Trophoblast cell (in vitro differentiated cells and primary cell): Measurements from ENCODE around the gene FHOD3.

ENCODE experiments used
- DNase-seq, 2 donors: peaks; one replicate each; pipeline ENCODE4 v3.0.0-alpha.2; 2016
- H2AFZ ChIP-seq: 2 replicates; pipeline ENCODE4 v1.6.1; 2013; ENCODE audit warnings: low read length, moderate library complexity, mild to moderate bottlenecking; ENCODE audit not compliant: insufficient read depth, poor library complexity
- H2AK5ac ChIP-seq: 2 replicates; pipeline ENCODE4 v1.6.1; 2013; ENCODE audit warnings: mild to moderate bottlenecking, low read length
- H2BK120ac ChIP-seq: 2 replicates; pipeline ENCODE4 v1.6.1; 2013; ENCODE audit warnings: low read length, mild to moderate bottlenecking, moderate library complexity; ENCODE audit not compliant: insufficient read depth, poor library complexity
- H2BK12ac ChIP-seq: 2 replicates; pipeline ENCODE4 v1.6.1; 2013; ENCODE audit warnings: mild to moderate bottlenecking, low read length, moderate library complexity
- H2BK5ac ChIP-seq: 2 replicates; pipeline ENCODE4 v1.6.1; 2013; ENCODE audit warnings: low read length, low read depth, moderate library complexity, mild to moderate bottlenecking; ENCODE audit not compliant: poor library complexity
- H3K14ac ChIP-seq: 2 replicates; pipeline ENCODE4 v1.6.1; 2013; ENCODE audit warnings: mild to moderate bottlenecking, low read length
- H3K18ac ChIP-seq: 2 replicates; pipeline ENCODE4 v1.6.1; 2013; ENCODE audit warnings: mild to moderate bottlenecking, low read length
- H3K23ac ChIP-seq: 2 replicates; pipeline ENCODE4 v1.6.1; 2013; ENCODE audit warnings: low read length
- H3K27ac ChIP-seq: 2 replicates; pipeline ENCODE4 v1.5.1; 2013; ENCODE audit warnings: low read depth, mild to moderate bottlenecking, inconsistent platforms, low read length, moderate library complexity
- H3K27me3 ChIP-seq: 2 replicates; pipeline ENCODE4 v1.6.1; 2013; ENCODE audit warnings: inconsistent platforms, mild to moderate bottlenecking, low read length, moderate library complexity; ENCODE audit not compliant: insufficient read depth
- H3K36me3 ChIP-seq, 2 experiments: 1 replicate in 1 of 2; 2 replicates in 1 of 2; pipeline ENCODE4 v1.6.1; 2013; ENCODE audit warnings: low read length in 2 of 2, mild to moderate bottlenecking in 2 of 2, moderate library complexity in 1 of 2; ENCODE audit not compliant: insufficient read depth in 2 of 2, control insufficient read depth in 1 of 2
- H3K4ac ChIP-seq: 2 replicates; pipeline ENCODE4 v1.6.1; 2013; ENCODE audit warnings: low read depth, mild to moderate bottlenecking, low read length, moderate library complexity
- H3K4me1 ChIP-seq, 2 experiments: 1 replicate in 1 of 2; 2 replicates in 1 of 2; pipeline ENCODE4 v1.6.1; 2013; ENCODE audit warnings: low read length in 2 of 2, mild to moderate bottlenecking in 2 of 2, moderate library complexity in 1 of 2; ENCODE audit not compliant: insufficient read depth in 2 of 2, control insufficient read depth in 1 of 2
- H3K4me2 ChIP-seq: 2 replicates; pipeline ENCODE4 v1.6.1; 2013; ENCODE audit warnings: inconsistent platforms, mild to moderate bottlenecking, low read length, moderate library complexity
- H3K4me3 ChIP-seq: 2 replicates; pipeline ENCODE4 v1.5.1; 2013; ENCODE audit warnings: mild to moderate bottlenecking, low read depth, low read length, inconsistent platforms
- H3K79me1 ChIP-seq: one replicate; pipeline ENCODE4 v1.6.1; 2013; ENCODE audit warnings: low read length
- H3K79me2 ChIP-seq: 2 replicates; pipeline ENCODE4 v1.6.1; 2013; ENCODE audit warnings: low read length, mild to moderate bottlenecking; ENCODE audit not compliant: control insufficient read depth, insufficient read depth, poor library complexity
- H3K9ac ChIP-seq: 2 replicates; pipeline ENCODE4 v1.6.1; 2013; ENCODE audit warnings: mild to moderate bottlenecking, low read length
- H3K9me3 ChIP-seq: 2 replicates; pipeline ENCODE4 v1.6.1; 2013; ENCODE audit warnings: low read depth, mild to moderate bottlenecking, control low read depth, inconsistent platforms, low read length; ENCODE audit not compliant: insufficient read depth
- H4K12ac ChIP-seq: 2 replicates; pipeline ENCODE4 v1.6.1; 2013; ENCODE audit warnings: low read depth, mild to moderate bottlenecking, low read length, moderate library complexity
- H4K8ac ChIP-seq: 2 replicates; pipeline ENCODE4 v1.6.1; 2013; ENCODE audit warnings: low read depth, mild to moderate bottlenecking, low read length, moderate library complexity
- H4K91ac ChIP-seq: one replicate; pipeline ENCODE4 v1.6.1; 2013; ENCODE audit warnings: low read depth, mild to moderate bottlenecking, low read length, moderate library complexity
- WGBS: extraction: QIAGEN DNeasy Blood & Tissue Kit; methylation state at CpG from one replicate; pipeline ENCODE4 v1.1.7; 2013; ENCODE audit warnings: missing lambda C conversion rate; ENCODE audit not compliant: insufficient read length, insufficient coverage; ENCODE audit errors: extremely low coverage; 5-methylcytosine and 5-hydroxymethylcytosine counted together

FHOD3 gene

DNA sequence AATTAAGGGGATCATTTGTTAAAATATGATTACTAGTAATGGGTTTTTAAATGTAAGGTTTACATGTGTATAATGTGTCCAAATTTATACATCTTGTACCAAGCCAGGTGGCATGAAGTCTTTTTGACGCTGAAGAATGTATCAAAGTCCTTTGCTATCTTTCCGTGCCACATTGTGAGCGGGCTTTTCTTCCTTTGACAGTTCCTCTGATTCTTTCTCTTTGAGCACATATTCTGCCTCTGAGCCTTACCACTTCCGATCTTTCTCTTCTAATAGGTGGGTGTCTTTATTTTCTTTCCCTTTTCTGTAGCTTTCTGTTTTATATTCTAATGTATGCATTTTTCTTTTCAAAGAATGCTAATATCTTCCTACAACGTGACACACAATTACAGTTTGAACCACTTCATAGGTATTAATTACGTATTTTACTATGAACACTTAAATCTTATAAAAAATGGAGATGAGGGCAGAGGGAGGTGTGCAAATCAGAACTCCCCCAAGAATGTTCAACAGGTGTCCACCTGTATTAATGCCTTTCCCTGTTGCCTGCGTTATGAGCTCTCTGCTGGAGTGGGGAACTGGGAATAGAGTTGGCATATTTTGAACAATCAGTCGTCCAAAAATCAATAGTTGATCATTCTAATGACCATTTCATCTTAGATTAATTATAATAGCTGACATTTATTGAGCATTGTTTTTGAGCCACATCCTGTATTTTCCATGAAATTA lies 355.8 kb downstream of the FHOD3 start:
- H2BK120ac ChIP-seq = no peak overlapping the region
- no peak overlapping the region for H4K91ac ChIP-seq
- H3K27ac ChIP-seq = no peak overlapping the region
- H3K9ac ChIP-seq = no peak overlapping the region
- no peak overlapping the region for H2AFZ ChIP-seq
- H3K4me1 ChIP-seq = no peaks in the 10 kb centered on the region
- H2BK5ac ChIP-seq = no peak overlapping the region
- no peak overlapping the region for H3K4me3 ChIP-seq
- no peak overlapping the region for H2BK12ac ChIP-seq
- H3K79me2 ChIP-seq = no peaks in the 10 kb centered on the region
- no peak overlapping the region for H4K8ac ChIP-seq
- no peak overlapping the region for H2AK5ac ChIP-seq
- H3K4ac ChIP-seq = no peak overlapping the region
- H3K27me3 ChIP-seq = no peaks in the 10 kb centered on the region
- no peak for DNase-seq
- H3K14ac ChIP-seq = no peak overlapping the region
- no peaks in the 10 kb centered on the region for H3K9me3 ChIP-seq
- H3K36me3 ChIP-seq = peaks cover 8 to 9% of the 10 kb centered on the region in 2 experiments
- no peak overlapping the region for H3K23ac ChIP-seq
- no peaks in the 10 kb centered on the region for H3K79me1 ChIP-seq
- H3K18ac ChIP-seq = no peak overlapping the region
- no CpG with 5 or more reads among the region's 8 CpGs for WGBS
- H4K12ac ChIP-seq = no peak overlapping the region
- H3K4me2 ChIP-seq = no peak overlapping the region

DNA sequence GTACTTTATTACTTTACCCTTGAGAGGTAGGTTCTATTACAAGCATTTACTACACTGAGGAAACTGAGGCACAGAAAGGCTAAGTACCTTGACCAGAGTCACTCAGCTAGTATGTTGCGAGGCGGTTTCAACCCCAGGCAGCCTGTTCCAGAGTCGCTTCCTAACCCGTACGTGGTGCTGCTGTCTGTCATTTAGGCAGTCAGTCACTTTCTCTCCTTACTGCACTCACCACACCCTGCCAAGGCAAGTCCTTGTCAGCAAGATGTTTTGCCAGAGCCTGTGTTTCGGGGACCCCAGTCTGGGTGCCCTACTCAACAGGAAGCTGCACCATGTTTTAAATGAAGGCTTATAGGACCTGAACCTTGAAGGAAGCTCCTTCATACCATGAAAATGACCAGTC lies 356.4 kb downstream of the FHOD3 start:
- no peak overlapping the region for H3K4me3 ChIP-seq
- H2BK12ac ChIP-seq = no peak overlapping the region
- H3K14ac ChIP-seq = no peak overlapping the region
- H2BK120ac ChIP-seq = no peak overlapping the region
- no peak overlapping the region for H3K27ac ChIP-seq
- no peak overlapping the region for H4K91ac ChIP-seq
- no peak overlapping the region for H3K4me2 ChIP-seq
- H3K79me1 ChIP-seq = no peaks in the 10 kb centered on the region
- no peaks in the 10 kb centered on the region for H3K27me3 ChIP-seq
- no peak overlapping the region for H3K23ac ChIP-seq
- H3K4ac ChIP-seq = no peak overlapping the region
- WGBS = no CpG with 5 or more reads among the region's 6 CpGs
- H4K8ac ChIP-seq = no peak overlapping the region
- no peak overlapping the region for H3K9ac ChIP-seq
- no peak overlapping the region for H2AFZ ChIP-seq
- no peak overlapping the region for H2AK5ac ChIP-seq
- H3K4me1 ChIP-seq = no peaks in the 10 kb centered on the region
- H3K36me3 ChIP-seq = peaks cover 7 to 9% of the 10 kb centered on the region in 2 experiments
- H3K9me3 ChIP-seq = no peaks in the 10 kb centered on the region
- no peaks in the 10 kb centered on the region for H3K79me2 ChIP-seq
- H2BK5ac ChIP-seq = no peak overlapping the region
- DNase-seq = no peak
- no peak overlapping the region for H3K18ac ChIP-seq
- H4K12ac ChIP-seq = no peak overlapping the region

DNA sequence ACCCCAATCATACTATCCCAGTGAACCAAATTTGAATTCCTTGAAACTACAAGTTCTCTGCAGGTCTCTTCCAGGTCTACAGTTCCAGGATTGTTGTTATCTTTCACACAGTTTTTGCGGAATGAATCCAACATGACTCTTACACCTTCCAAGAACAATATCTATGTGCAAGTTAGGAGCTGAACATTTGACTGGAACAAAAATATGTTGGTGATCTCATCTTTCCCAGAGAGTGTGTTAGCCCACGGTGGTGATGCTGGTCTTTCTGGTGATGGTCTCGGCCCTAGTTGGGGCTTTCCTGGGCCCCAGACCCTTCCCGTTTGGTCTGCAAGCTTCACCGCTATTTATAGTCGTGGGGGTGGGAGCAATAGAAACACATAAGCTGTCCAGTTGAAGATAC lies 357.6 kb downstream of the FHOD3 start:
- no peak overlapping the region for H3K14ac ChIP-seq

DNA sequence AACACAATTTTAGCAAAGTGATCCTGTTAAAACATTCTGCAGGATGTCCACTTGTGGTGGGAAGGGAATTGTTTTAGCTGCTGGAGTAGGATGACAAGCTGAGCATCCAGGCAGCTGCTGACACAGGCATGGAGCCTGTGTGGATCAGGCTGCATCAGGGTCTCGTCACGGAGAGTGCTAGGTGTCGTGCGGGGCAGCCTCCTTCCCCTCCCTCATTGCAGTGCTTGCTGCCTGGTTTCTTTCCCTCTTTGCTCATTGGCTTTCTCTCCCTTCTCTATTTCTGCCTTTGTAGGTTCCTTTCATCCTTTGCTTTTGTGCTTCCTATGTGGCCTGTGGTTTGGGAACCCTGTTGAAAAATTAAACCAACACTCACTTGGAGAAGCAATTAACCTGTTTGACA lies 358.4 kb downstream of the FHOD3 start:
- Histone ChIP-seq H3K4me3 (no peak overlapping the region), H3K4ac (no peak overlapping the region), H3K23ac (no peak overlapping the region), H3K27me3 (no peaks in the 10 kb centered on the region), H3K79me1 (no peaks in the 10 kb centered on the region), H3K79me2 (no peaks in the 10 kb centered on the region), H2BK5ac (no peak overlapping the region), H4K8ac (no peak overlapping the region), H2AK5ac (no peak overlapping the region), H3K9me3 (no peaks in the 10 kb centered on the region), H3K18ac (no peak overlapping the region), H3K4me1 (no peaks in the 10 kb centered on the region), H2BK120ac (no peak overlapping the region), H3K9ac (no peak overlapping the region), H3K4me2 (no peak overlapping the region), H4K12ac (no peak overlapping the region), H3K27ac (no peak overlapping the region), H4K91ac (no peak overlapping the region), H2AFZ (no peak overlapping the region), H3K36me3 (peaks cover 15% of the 10 kb centered on the region in 2 experiments), H3K14ac (no peak overlapping the region), H2BK12ac (no peak overlapping the region)
- no CpG with 5 or more reads among the region's 4 CpGs for WGBS
- no peak for DNase-seq

More for the DNA sequence above, 357.6 kb downstream of the FHOD3 start:
- H2AFZ ChIP-seq = no peak overlapping the region
- H3K18ac ChIP-seq = no peak overlapping the region
- DNase-seq = no peak
- H2BK12ac ChIP-seq = no peak overlapping the region
- peaks cover 13 to 15% of the 10 kb centered on the region in 2 experiments for H3K36me3 ChIP-seq
- no peak overlapping the region for H4K91ac ChIP-seq
- H3K27me3 ChIP-seq = no peaks in the 10 kb centered on the region
- H3K4me3 ChIP-seq = no peak overlapping the region
- no peak overlapping the region for H3K23ac ChIP-seq
- no peak overlapping the region for H4K8ac ChIP-seq
- H3K27ac ChIP-seq = no peak overlapping the region
- no peak overlapping the region for H3K4ac ChIP-seq
- WGBS = no CpG with 5 or more reads among the region's 6 CpGs
- no peak overlapping the region for H4K12ac ChIP-seq
- no peaks in the 10 kb centered on the region for H3K79me1 ChIP-seq
- H2AK5ac ChIP-seq = no peak overlapping the region
- H2BK120ac ChIP-seq = no peak overlapping the region
- H3K4me1 ChIP-seq = no peaks in the 10 kb centered on the region
- H2BK5ac ChIP-seq = no peak overlapping the region
- H3K9ac ChIP-seq = no peak overlapping the region
- no peak overlapping the region for H3K4me2 ChIP-seq
- H3K79me2 ChIP-seq = no peaks in the 10 kb centered on the region
- no peaks in the 10 kb centered on the region for H3K9me3 ChIP-seq
